GM19455 (cell line): ENCODE measurements around the gene CYP27B1.
A peak's percentile ranks its signal among the peaks of the same experiment; 100 is the strongest.

Source experiments
- ATAC-seq: cut with Tn5 transposase; IDR thresholded peaks from one replicate; pipeline ENCODE4 v1.9.1; 2021; ENCODE audit not compliant: unreplicated experiment

Gene CYP27B1

DNA sequence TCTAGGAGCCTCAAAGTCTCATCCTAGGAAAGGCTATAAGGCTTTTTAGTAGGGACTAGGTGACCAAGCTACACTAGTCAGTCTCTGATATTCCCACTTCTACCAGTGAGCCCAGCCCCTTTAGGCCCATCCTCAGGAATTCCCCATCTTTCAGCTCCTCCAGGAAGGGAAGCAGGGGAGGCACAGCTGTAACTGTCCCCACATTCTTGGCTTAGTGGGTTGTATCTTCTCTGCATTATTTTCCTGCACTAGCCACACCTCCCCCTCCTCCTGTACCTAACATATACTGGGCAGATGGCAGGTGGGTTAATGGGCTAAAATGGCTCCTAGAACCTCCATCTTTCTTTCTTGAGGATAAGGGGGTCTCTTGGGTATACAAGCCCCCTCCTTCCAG is 424 bp upstream of the CYP27B1 start:
- ATAC-seq: no peak

DNA sequence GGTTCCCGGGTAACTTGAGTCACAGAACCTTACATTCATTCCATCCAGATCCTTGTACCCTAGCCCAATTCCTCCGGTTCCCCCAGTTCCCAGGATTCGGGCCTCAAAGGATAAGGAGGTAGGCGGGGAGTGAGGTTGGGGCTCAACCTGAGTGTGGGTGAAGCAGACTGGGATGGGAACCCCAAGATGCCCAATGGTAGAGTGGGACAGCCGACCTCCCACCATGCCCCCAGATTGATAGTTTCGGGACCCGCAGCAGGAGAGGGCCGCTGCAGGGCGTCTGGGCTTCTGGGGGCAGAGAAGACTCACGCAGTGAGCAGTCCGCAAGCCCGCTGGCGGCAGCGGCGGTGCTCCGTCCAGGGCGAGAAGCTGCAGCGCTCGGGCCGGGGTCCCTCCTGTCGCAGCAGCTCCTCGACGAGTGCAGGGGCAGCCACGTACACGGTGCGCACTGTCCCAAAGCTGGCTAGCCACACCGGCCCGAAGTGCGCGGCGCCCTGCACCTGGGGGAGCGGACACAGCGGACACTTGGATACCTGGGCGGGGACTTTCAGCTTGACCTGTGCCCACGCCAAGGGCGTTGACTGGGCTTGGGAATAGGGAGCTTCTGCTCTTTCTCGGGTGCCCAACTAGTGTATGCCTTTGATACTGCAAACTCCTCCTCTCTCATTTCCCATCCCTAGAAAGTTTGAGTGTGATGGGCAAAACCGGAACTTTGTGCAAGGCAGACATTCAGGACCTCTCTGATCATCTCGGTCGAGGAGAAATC is 997 bp downstream of the CYP27B1 start:
- no peak for ATAC-seq

DNA sequence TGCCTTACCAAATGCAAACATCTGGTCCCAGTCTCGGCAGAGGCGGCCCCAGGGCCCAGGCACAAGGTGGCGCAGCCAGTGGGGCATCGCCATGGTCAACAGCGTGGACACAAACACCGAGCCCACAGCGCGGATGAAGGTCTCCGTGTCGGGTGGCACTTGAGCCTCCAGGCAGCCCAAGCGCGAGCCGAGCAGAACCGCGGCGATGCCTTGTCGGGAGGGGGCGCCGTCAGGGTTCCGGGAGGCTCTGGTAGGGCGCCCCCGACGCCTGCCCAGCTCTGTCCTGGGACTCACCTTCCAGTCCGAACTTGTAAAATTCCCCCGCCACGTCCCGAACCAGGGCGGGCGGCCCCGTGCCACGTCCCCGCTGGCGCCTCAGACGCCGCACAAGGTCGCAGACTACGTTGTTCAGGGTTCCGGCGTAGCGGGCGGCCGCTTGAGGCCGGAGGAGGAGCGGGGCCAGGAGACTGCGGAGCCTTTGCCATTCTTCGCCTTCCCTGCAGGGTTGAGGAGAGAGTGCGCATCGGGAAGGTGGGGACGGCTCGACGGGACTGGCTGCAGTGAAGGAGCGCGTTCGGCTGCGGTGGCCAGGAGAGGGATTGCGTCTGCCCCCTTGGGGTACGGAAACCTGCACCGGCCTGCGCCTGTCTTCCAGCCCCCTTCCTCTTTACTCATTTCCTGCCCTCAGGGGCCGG is 1.7 kb downstream of the CYP27B1 start:
- ATAC-seq: peak; percentile 62

- no peak for ATAC-seq
Measured at GRCh38 chr12:57764662-57765002, 2.2 kb downstream of the CYP27B1 start.

GRCh38 chr12:57763881-57764661 is 2.8 kb downstream of the CYP27B1 start:
- no peak for ATAC-seq

GRCh38 chr12:57762463-57762862 is 4.4 kb downstream of the CYP27B1 start:
- ATAC-seq: no peak

GRCh38 chr12:57761391-57761998 is 5.4 kb downstream of the CYP27B1 start:
- ATAC-seq: no peak

GRCh38 chr12:57760347-57760982 is 6.4 kb downstream of the CYP27B1 start:
- no peak for ATAC-seq

DNA sequence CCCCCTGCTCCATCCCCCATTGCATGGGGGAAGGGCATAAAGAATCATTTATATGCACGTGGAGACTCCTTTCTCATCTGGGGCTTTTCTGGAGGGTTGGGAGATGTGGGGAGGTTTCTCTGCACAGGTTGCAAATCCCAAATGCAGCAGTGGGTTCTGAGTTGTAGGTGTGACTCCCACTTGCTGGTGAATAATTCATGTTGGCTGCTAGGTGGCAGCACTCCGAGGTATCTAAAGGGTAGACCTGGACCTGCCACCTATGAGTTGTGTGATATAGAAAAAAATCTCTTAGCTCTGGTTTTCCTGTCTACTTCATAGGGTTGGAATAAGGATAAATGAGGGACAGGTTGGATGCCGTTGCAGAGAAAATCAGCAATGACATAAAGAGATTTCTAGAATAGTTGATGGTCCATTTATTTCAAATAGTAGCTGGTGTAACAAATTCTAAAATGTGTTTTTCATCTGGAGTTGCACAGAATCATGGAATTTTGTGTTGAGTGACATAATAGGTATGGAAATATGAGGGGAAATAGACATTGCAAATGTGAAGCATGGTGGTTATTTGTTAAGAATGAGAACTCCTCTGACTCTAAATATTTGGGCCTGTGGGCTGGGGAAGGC is 7.4 kb downstream of the CYP27B1 start:
- ATAC-seq: no peak

GRCh38 chr12:57758552-57759359 is 8.1 kb downstream of the CYP27B1 start:
- no peak for ATAC-seq

- no peak for ATAC-seq
Measured at GRCh38 chr12:57757771-57758170, 9.1 kb downstream of the CYP27B1 start.

- no peak for ATAC-seq
Measured at GRCh38 chr12:57756406-57757341, 10.2 kb downstream of the CYP27B1 start.

DNA sequence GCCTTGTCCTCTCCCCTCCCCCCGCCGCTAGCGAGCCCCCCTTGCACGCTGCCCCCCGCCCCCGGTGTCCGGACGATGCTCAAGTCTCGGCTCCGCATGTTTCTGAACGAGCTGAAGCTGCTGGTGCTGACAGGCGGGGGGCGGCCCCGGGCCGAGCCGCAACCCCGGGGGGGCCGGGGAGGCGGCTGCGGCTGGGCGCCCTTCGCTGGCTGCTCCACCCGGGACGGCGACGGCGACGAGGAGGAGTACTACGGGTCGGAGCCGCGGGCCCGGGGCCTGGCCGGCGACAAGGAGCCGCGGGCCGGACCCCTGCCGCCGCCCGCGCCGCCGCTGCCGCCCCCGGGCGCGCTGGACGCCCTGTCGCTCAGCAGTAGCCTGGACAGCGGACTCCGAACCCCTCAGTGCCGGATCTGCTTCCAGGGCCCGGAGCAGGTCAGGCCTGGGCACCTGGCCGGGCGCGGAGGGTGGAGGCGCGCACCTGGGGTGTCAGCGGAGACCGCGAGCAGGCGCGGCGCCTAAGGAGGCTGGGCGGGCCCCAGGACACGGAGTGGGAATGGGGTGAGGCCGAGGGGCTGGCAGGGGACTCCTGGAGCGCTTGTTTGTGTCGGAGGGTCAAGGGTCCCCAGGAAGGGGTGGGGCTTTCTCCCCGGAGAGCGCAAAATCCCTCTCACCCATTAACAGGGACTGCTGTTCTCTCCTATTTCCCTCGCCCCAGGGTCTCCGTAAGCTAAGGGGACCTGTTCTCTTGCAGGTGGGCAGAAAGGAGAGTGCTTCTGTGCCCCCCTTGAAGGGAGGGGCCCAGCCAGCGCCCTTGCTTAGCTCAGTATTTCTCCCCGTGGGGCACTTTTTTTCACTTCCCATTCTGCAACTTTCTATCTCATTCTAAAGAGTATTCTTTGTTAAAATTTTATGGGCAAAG is 11.2 kb downstream of the CYP27B1 start:
- ATAC-seq: no peak

DNA sequence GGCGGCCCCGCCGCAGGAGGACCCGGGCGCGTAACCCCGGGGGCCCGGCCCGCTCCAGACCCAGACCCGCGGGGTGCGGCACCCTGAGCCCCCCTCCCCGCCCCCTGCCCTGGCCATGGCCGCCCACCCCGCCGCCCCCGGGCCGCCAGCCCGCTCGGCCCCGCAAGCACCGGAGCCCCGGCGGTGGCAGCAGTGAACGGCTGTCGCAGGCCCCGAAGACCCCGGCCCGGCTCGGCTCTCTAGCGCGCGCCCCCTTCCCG is 11.8 kb downstream of the CYP27B1 start:
- ATAC-seq: no peak

- peak; percentile 33 for ATAC-seq
Measured at GRCh38 chr12:57754411-57755193, 12.3 kb downstream of the CYP27B1 start, which contains the start of gene MARCHF9. MARCHF9 (plus strand) TSS chr12:57755103; CDS start chr12:57755529, 426 bp downstream.

GRCh38 chr12:57753756-57754337 is 13.0 kb downstream of the CYP27B1 start:
- ATAC-seq: no peak

DNA sequence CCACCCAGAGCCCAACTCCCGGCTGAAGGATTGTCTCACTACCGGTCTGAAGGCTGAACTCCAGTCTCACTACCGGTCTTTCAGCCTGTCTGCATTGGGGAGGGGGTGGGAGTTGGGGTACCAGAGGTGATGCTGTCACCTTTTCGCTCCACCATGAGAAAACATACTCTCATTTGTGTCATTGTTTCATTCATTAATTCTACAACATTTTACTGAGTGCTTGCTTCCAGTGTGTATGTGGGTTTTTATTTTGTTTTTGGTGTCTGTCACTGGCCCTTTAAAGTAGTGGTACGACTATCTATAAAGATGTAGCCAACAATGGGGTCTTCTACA is 14.2 kb downstream of the CYP27B1 start:
- no peak for ATAC-seq
